NCI-H1092 treated with DMSO at 0.1 percent for 48 hours (cell line): ENCODE data around the gene GDPD4.

Source experiments
- DNase-seq: peaks from one replicate; lab custom pipeline; 2025; lab: John Stamatoyannopoulos, UW

GDPD4 gene

GRCh38 chr11:77175021-77175842 lies 126.3 kb downstream of the GDPD4 start:
- DNase-seq, result no peak

GRCh38 chr11:77174559-77174958 lies 126.9 kb downstream of the GDPD4 start:
- peak; percentile 89 for DNase-seq

GRCh38 chr11:77173494-77173893 lies 128.0 kb downstream of the GDPD4 start:
- no peak for DNase-seq

- DNase-seq, result peak; percentile 43
These were observed 128.9 kb downstream of the GDPD4 start for GRCh38 chr11:77172666-77172982.

- DNase-seq, result no peak
These were observed 129.4 kb downstream of the GDPD4 start for GRCh38 chr11:77171885-77172665.

- DNase-seq, result no peak
These were observed 130.2 kb downstream of the GDPD4 start for GRCh38 chr11:77171254-77171653.

GRCh38 chr11:77170107-77170506 lies 131.4 kb downstream of the GDPD4 start:
- no peak for DNase-seq

GRCh38 chr11:77167791-77168190 lies 133.7 kb downstream of the GDPD4 start:
- no peak for DNase-seq

- no peak for DNase-seq
These were observed 134.3 kb downstream of the GDPD4 start for GRCh38 chr11:77167111-77167626.
